SK-N-SH treated with all-trans-retinoic acid at 6 μM for 48 hours (cell line): ENCODE results near the gene DIRAS1.

Experiments
- ATAC-seq: fragments of 200-7000 bp; cut with Tn5 transposase; 3 replicates; pipeline ENCODE4 v1.9.1; 2020; ENCODE audit warnings: mild to moderate bottlenecking, moderate library complexity
- ARNTL ChIP-seq: fragments of 450-650 bp; formaldehyde crosslinking; IDR thresholded peaks from 2 replicates; pipeline ENCODE4 v1.5.0; 2020; ENCODE audit warnings: low read depth, mild to moderate bottlenecking, moderate library complexity, borderline replicate concordance
- BACH2 ChIP-seq: fragments of 250-450 bp; sonication (Bioruptor Pico); IDR thresholded peaks from 2 replicates; pipeline ENCODE4 v1.9.0; 2021; ENCODE audit warnings: mild to moderate bottlenecking, borderline replicate concordance
- CREB5 ChIP-seq: fragments of 250-450 bp; sonication (Bioruptor Pico); IDR thresholded peaks from 2 replicates; pipeline ENCODE4 v1.5.1; 2020; ENCODE audit warnings: low read depth, mild to moderate bottlenecking, moderate library complexity
- CSDC2 ChIP-seq: fragments of 250-450 bp; sonication (Bioruptor Pico); IDR thresholded peaks from 2 replicates; pipeline ENCODE4 v1.5.0; 2020; ENCODE audit warnings: mild to moderate bottlenecking, moderate library complexity
- CSRNP3 ChIP-seq: fragments of 250-450 bp; sonication (Bioruptor Pico); IDR thresholded peaks from 2 replicates; pipeline ENCODE4 v1.5.1; 2021; ENCODE audit warnings: mild to moderate bottlenecking, moderate library complexity
- ESRRG ChIP-seq: fragments of 250-450 bp; sonication (Bioruptor Pico); IDR thresholded peaks from 2 replicates; pipeline ENCODE4 v1.6.1; 2021; ENCODE audit warnings: mild to moderate bottlenecking
- GLIS3 ChIP-seq: fragments of 250-450 bp; sonication (Bioruptor Pico); IDR thresholded peaks from 2 replicates; pipeline ENCODE4 v1.5.0; 2020; ENCODE audit warnings: mild to moderate bottlenecking, moderate library complexity
- OSR1 ChIP-seq: fragments of 250-450 bp; sonication (Bioruptor Pico); IDR thresholded peaks from 2 replicates; pipeline ENCODE4 v1.8.0; 2022; ENCODE audit warnings: moderate library complexity, mild to moderate bottlenecking, inconsistent platforms
- PATZ1 ChIP-seq: fragments of 250-450 bp; sonication (Bioruptor Pico); IDR thresholded peaks from 2 replicates; pipeline ENCODE4 v1.8.0; 2020; ENCODE audit warnings: mild to moderate bottlenecking, moderate library complexity, borderline replicate concordance
- POU6F1 ChIP-seq: fragments of 250-450 bp; sonication (Bioruptor Pico); IDR thresholded peaks from 2 replicates; pipeline ENCODE4 v1.8.0; 2021; ENCODE audit warnings: low read depth, mild to moderate bottlenecking, moderate library complexity, borderline replicate concordance
- PPARA ChIP-seq: fragments of 250-450 bp; sonication (Bioruptor Pico); IDR thresholded peaks from 2 replicates; pipeline ENCODE4 v1.5.0; 2020; ENCODE audit warnings: mild to moderate bottlenecking, borderline replicate concordance
- RARB ChIP-seq: fragments of 250-450 bp; sonication (Bioruptor Pico); IDR thresholded peaks from 2 replicates; pipeline ENCODE4 v1.8.0; 2021; ENCODE audit warnings: mild to moderate bottlenecking, moderate library complexity
- SNAI2 ChIP-seq: fragments of 250-450 bp; sonication (Bioruptor Pico); IDR thresholded peaks from 2 replicates; pipeline ENCODE4 v1.5.0; 2020; ENCODE audit warnings: mild to moderate bottlenecking, moderate library complexity
- TCF4 ChIP-seq: fragments of 250-450 bp; sonication (Bioruptor Pico); IDR thresholded peaks from 2 replicates; pipeline ENCODE4 v1.8.0; 2021; ENCODE audit warnings: mild to moderate bottlenecking, moderate library complexity, borderline replicate concordance
- TOX ChIP-seq: fragments of 250-450 bp; sonication (Bioruptor Pico); IDR thresholded peaks from 2 replicates; pipeline ENCODE4 v1.8.0; 2021; ENCODE audit warnings: mild to moderate bottlenecking, moderate library complexity, borderline replicate concordance
- ZC3H10 ChIP-seq: fragments of 250-450 bp; sonication (Bioruptor Pico); IDR thresholded peaks from 2 replicates; pipeline ENCODE4 v1.5.1; 2021; ENCODE audit warnings: mild to moderate bottlenecking, moderate library complexity
- ZFP3 ChIP-seq: fragments of 250-450 bp; sonication (Bioruptor Pico); IDR thresholded peaks from 2 replicates; pipeline ENCODE4 v1.5.0; 2020; ENCODE audit warnings: mild to moderate bottlenecking, moderate library complexity
- ZFP30 ChIP-seq: fragments of 450-650 bp; formaldehyde crosslinking; IDR thresholded peaks from 2 replicates; pipeline ENCODE4 v1.5.0; 2022; ENCODE audit warnings: mild to moderate bottlenecking, moderate library complexity
- ZNF565 ChIP-seq: fragments of 450-650 bp; formaldehyde crosslinking; conservative IDR thresholded peaks from 2 replicates; pipeline ENCODE4 v1.5.0; 2020; ENCODE audit warnings: low read depth, mild to moderate bottlenecking, moderate library complexity
- ZNF70 ChIP-seq: fragments of 450-650 bp; formaldehyde crosslinking; IDR thresholded peaks from 2 replicates; pipeline ENCODE4 v1.5.0; 2020; ENCODE audit warnings: mild to moderate bottlenecking, moderate library complexity
- ZNF8 ChIP-seq: fragments of 450-650 bp; formaldehyde crosslinking; IDR thresholded peaks from 2 replicates; pipeline ENCODE4 v1.5.0; 2020; ENCODE audit warnings: mild to moderate bottlenecking, moderate library complexity

The DIRAS1 gene

GRCh38 chr19:2754659-2755447 lies 33.7 kb upstream of the DIRAS1 start:
- ATAC-seq = no peak
- TF ChIP-seq ZFP30 (CRISPR knock-in tag) (no peak), ZC3H10 (CRISPR knock-in tag) (no peak), SNAI2 (CRISPR knock-in tag) (no peak), CSDC2 (no peak), ZNF70 (CRISPR knock-in tag) (no peak), POU6F1 (CRISPR knock-in tag) (no peak), ESRRG (CRISPR knock-in tag) (no peak), ZFP3 (CRISPR knock-in tag) (no peak), CSRNP3 (CRISPR knock-in tag) (no peak), CREB5 (no peak)

GRCh38 chr19:2751438-2751830 lies 30.3 kb upstream of the DIRAS1 start:
- ATAC-seq = no peak
- TF ChIP-seq ZFP3 (CRISPR knock-in tag) (no peak), POU6F1 (CRISPR knock-in tag) (no peak), ZNF70 (CRISPR knock-in tag) (no peak), ZC3H10 (CRISPR knock-in tag) (no peak), TOX (CRISPR knock-in tag) (no peak), SNAI2 (CRISPR knock-in tag) (no peak), PATZ1 (CRISPR knock-in tag) (no peak), ZNF565 (CRISPR knock-in tag) (no peak), OSR1 (no peak), BACH2 (CRISPR knock-in tag) (no peak), RARB (CRISPR knock-in tag) (no peak), ARNTL (CRISPR knock-in tag) (no peak), PPARA (CRISPR knock-in tag) (no peak), ZNF8 (CRISPR knock-in tag) (no peak), GLIS3 (CRISPR knock-in tag) (no peak), CSDC2 (no peak), TCF4 (no peak)

- ATAC-seq = no peak
- no peak for TF ChIP-seq ZNF565 (CRISPR knock-in tag)
- TF ChIP-seq, all 23 proteins: peak for 0
Measured at GRCh38 chr19:2750808-2751437, 29.8 kb upstream of the DIRAS1 start.
